PC-3 (cell line): ENCODE data around the gene CREG2.

Source experiments
- CTCF ChIP-seq: fragments of 300-600 bp; sonication (generic); conservative IDR thresholded peaks from 2 replicates; pipeline ENCODE4 v1.5.1; 2017; ENCODE audit warnings: antibody characterized with exemption, low read depth, mild to moderate bottlenecking, low read length
- EZH2 ChIP-seq: fragments of 300-600 bp; sonication (generic); IDR thresholded peaks from one replicate; pipeline ENCODE4 v1.6.1; 2017; ENCODE audit warnings: antibody characterized with exemption, mild to moderate bottlenecking, low read length; ENCODE audit not compliant: unreplicated experiment

- no peak for TF ChIP-seq CTCF
- TF ChIP-seq EZH2, result no peak
Observed at GRCh38 chr2:101311696-101312017, 75.6 kb downstream of the CREG2 start.
